ENCODE measurements around the gene KCNJ5.
"Not testable (repeated sequence)": the region's sequence is repeated elsewhere in the genome, so short reads cannot be mapped to it uniquely, and the experiment has no call there.

Gene KCNJ5

DNA sequence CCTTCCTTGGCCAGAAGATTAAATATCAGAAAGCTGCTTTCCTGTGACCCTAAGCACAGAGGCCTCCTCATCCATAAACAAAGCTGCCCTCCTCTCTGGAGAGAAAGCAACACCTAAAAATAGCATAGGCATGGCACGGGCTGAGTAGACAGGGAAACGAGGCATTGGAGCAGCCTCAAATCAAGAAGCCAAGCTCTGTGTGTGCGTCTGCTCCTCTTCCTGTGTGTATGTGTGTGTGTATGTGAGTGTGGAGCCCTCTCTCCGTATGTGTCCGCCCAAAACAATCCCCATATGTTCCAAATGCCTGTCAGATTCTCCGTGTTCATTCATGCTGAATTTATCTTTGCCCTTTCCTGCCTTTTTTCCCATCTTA is 24.0 kb downstream of the KCNJ5 start:
- no peak for DNase-seq

DNA sequence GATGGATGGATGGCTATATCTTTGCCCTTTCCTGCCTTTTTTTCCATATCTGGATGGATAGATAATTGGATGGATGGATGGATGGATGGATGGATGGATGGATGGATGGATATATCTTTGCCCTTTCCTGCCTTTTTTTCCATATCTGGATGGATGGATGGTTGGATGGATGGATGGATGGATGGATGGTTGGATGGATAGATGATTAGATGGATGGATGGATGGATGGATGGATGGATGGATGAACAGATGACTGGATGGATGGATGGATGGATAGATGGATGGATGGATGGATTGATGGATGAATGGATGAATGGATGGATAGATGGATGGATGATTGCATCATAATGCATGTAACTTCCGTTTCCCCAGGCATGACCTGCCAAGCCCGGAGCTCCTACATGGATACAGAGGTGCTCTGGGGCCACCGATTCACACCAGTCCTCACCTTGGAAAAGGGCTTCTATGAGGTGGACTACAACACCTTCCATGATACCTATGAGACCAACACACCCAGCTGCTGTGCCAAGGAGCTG is 24.9 kb downstream of the KCNJ5 start:
- no peak for DNase-seq

DNA sequence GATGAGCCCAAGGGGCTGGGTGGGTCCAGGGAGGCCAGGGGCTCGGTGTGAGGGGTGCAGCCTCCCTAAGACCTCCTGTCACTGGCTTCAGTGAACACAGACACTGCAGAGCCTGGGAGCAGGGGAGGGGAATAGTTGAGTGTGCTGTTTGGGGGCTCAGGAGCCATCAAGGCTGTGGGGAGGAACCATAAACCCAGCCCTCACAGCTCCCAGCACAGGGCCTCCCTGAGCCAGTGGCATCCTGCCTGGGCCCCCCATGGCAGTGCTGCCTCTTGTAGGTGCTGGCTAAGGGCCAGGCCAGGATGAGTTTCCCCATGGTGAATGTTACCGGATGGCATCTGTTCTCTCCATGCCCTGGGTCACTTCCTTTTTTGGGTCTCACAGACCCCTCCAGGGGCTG is 25.5 kb downstream of the KCNJ5 start:
- no peak for DNase-seq

DNA sequence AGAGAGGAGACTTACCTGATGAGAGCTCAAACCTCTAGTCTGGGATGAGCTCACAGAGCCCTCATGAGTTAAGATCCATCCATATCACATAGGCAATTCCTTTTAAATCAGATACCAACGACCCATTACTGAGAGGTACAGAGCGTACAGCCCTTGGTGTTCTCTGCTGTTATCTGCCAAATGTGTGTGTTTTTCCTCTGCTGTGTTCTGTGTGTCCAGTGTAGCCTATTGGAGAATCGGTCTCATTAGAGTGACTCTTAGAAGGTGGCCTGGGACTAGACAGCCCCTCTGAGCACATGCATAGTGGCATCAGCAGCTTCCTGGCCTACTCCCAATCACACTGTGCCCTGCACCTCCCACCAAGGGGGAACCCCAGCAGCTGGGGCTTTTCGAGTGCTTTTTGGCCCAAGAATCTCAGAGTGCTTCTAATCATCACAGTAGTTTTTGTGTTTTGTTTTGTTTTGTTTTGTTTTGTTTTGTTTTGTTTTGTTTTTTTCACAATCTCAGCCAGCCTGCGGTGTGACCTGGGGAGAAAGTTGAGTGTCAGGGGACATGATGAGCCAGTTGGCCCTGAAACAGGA is 26.1 kb downstream of the KCNJ5 start:
- DNase-seq = no peak

DNA sequence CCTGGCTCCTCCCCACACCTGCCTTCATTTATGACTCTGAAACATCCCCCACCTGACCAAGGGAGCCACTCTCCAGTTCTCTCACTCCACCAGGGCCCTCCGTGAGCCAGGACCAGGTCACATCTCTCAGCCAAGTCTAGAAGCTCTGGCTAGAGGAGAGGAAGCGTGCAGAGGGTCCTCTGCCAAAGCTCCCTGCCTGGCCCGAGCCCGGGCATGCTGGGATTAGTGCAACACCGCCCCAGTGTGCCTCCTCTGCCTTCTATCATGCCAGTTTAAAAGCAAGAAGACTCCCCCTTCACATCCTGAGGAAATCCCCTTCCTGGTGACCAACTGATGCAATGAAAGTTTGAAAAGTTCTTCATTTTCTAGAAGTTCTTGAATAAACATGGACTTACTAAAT is 28.1 kb downstream of the KCNJ5 start:
- DNase-seq = no peak

DNA sequence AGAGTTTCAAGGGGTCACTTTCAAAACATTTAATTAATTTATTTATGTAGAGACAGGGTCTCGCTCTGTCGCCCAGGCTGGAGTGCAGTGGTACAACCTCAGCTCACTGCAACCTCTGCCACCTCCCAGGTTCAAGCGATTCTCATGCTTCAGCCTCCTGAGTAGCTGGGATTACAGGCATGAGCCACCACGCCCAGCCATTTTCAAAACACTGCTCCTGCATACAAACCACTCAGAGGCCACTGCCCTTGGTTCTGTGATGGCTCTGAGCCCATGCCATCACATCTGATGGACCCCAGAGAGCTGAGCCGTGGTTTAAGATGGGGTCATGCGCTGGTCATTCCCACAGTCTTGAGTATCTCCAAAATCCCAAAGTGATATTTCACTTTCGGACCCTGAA is 28.5 kb downstream of the KCNJ5 start:
- not testable (repeated sequence) for DNase-seq

DNA sequence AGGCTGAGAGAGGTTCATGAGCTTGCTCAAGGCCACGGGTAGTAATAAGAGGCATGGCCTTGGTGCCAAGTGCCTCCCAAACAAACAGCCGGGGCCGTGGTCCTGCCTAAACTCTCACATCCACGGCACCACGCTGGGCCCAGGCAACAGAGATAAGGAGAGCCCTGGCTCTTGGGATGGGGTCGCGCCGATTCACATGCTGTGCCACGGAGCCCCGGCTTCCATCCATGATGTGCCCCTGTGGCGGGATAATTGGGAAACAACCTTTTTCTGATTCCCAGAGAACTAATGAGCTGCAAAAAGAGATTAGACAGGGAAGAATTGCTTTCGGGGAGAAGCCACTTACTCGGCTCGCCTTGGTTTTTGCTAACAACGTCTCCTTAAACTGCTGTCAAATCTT is 29.5 kb downstream of the KCNJ5 start:
- no peak for DNase-seq

DNA sequence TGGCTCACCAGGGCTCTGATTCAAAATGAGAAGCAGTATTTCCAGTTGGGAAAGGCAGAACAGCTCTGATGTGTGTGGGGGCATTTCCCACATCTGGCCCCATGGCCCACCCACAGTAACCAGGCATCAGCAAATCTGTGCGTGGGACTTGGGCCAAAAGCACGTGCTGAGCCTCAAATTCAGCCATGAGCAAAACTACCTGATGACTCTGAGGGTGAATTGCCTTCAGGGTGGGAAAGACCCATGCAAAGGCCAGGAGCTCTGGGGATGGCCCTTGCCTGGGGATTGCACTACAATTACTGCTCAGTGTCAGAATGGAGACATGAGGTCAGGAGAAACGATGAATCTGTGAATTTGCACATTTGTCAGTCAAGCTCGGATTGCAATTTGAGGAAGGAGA is 30.6 kb downstream of the KCNJ5 start:
- no peak for DNase-seq

DNA sequence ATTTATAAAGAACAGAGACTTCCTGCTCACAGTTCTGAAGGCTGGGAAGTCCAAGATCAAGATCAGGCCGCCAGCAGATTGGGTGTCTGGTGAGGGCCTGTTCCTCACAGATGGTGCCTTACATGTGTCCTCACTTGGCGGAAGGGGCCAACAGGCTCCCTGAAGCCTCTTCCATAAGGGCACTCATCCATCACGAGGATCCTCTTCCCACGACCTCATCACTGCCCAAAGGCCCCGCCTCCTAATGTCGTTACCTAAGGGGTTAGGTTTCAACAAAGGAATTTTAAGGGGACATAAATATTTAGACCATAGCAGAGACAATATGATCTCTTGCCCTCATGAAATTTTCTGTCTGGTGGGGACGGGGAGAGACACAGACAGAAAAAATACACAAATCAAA is 32.9 kb downstream of the KCNJ5 start:
- no peak for DNase-seq

DNA sequence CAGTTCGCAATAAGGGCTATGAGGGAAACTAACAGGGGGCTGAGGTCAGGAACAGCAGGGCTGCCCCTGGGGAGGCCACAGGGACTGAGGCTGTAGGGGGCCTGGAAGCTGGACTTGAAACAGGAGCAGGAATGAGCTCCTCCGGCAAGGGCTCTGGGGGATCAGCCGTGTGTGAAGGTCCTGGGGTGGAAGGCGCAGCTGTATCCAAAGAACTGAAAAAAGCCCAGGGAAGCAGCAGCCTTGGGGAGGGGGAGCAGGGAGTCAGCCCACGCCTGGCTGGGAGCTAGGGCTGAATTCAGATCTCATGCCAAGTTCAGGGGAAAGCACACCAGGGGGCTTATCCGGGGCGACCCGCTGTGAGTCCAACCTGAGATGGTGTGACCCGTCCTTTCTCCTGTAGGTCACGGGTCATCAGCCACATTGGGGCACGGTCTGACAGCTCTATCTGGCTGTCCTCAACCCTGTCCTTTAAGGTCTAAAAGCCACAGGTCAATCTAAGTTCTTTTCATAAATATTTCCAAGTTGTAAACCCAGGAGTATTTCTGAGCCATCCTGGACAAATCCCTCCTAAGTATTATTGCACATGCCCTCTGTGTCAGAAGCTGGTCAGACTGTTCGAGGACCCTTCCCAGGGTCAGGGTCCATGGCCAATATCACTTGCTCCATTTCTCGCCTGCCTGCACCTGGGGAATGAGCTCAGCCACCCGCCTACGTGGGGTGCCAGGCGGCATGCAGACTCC is 33.5 kb downstream of the KCNJ5 start:
- no peak for DNase-seq

DNA sequence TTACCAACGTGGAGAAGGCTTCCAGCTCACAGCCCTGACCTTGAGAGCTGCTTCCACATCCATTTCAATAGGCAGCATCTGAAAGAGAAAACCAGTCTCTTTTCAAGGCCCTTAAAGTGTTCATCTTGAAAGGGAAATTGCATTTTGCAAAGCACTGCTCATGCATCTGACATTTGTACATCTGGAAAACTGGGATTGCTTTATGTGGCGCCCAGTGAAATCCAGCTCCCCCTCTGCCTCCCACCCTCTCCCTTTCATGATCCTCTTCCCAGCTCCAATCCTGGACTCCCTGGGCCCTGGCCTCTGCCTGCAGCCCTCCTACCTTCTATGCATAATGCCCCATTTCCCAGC is 34.1 kb downstream of the KCNJ5 start:
- DNase-seq = no peak

DNA sequence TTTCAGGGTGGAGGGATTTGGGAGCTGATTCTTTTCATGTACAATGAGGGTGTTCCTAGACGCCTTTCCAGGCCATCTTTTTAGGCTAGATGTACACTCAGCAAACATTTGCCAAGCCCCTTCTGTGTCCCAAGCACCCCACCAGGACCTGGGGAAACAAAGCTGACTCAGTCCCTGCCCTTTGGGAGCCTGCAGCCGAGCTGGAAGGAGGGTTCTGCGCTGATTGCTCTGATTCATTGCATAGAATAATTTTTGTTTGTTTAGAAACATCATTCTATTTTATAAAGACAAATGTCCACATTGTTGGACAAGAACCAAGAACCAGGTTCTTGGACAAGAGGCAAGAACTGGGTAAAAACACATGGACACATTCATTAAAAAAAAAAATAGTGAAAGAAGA is 34.8 kb downstream of the KCNJ5 start:
- no peak for DNase-seq

DNA sequence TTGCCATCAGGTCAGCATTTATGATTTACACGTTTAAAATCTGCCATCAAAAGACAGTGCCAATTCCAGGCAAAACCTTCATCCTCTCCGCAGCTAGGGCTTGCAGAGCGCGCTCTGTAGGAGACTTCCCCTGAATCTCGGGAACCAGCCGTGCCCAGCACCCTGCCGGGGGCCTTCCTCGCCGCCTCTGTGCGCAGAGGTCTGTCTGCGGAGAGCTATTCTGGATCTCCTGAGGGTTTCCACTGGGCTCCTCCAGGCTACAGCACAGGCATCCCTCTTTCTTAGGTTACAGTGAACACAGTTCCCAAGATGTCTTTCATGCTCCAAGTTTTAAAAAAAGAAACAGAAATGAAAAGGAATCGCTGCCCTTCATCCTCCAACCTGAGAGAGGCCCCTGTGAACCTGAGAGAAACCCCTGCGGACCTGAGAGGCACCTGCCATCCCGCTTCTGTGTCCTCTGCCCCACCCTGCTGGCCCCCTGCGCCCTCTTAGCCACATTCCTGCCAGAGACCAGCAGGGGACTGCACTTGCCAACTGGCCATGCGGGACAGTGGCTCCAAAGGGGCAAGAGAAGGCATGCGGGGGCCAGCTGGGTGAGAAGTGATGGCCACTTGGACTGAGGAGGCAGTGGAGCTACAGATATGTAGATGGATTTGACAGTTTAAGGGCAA is 35.4 kb downstream of the KCNJ5 start:
- DNase-seq = no peak

DNA sequence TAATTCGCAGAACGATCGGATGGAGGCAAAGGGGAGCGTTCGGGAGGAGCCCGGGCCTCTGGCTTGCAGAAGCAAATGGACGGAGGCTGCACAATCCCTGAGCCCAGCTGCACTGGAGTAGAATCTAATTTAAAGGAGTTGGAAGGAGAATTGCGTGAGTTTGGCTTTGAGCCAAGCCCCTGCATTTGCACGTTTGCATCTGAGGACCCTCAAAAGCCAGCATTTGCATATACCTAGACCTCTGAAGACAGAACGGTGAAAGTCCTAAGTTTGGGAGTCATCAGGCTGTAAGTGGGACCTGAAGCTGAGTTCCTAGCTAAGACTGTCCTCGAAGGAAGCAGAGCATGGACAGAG is 35.9 kb downstream of the KCNJ5 start:
- DNase-seq = no peak

DNA sequence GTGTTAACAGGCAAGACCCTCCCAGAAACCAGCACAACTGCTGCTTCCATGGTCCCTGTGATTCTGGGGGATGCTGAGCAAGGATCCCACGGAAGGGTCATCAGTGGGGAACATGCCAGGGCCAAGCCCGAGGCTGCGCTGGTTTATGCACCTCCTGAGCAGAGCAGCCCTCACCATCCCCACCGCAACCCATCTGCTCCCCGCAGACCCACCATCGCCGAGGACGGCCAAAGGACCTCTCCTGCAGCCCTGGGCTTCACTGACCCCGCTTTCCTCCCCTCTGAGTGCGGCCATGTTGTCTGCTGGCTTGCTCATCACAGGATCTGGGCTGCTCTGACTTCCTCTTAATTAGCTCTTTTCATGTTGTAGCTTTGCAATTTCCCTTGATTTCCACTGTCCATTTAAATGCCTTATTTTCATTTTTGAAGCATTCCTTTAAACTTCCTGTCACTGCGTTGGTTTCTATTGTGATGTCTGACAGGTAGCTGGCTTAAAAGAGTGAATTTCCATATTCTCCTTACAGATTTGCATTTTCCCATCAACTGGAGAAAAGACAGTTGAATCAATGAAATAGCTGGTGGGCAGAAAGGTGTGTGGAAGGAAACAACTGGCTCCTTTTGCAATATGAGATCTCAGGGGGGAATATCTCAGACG is 36.7 kb downstream of the KCNJ5 start:
- DNase-seq = no peak

DNA sequence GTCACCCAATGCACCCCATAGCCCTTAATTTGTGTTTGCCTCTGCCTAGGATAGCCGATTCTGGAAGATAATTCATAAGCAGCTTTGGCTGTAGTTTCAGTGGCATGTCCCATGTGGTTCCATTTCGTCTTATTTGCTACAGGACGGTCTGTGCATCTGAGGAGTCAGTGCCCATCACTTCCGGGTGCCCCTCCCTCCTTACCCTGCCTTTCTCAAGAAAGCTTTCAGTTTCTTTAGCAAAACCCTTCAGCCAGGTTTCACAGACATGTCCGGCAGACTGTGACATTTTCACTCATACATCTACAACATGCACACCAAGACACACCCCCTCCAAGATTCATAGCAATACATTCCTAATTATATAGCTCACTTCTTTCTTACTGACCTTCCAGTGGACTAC is 37.2 kb downstream of the KCNJ5 start:
- no peak for DNase-seq

DNA sequence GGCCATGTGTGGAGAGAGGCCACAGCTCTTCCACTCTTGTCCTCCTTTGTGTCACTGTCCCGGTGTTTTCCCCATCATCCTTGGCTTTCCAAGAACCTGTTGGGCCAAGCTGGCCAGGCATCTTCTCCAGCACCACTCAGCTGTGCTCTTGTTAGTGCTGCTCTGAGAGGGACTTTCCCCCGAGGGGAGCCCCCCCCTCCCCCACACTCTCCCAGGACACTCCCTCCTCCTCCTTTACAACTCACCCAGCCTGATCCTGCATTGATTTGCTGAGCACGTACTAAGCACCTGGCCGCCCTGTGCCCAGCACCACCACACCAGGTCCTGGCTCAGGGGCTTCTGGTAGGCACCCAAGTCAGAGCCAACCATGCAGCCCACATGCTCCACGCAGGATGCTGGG is 38.3 kb downstream of the KCNJ5 start:
- no peak for DNase-seq

DNA sequence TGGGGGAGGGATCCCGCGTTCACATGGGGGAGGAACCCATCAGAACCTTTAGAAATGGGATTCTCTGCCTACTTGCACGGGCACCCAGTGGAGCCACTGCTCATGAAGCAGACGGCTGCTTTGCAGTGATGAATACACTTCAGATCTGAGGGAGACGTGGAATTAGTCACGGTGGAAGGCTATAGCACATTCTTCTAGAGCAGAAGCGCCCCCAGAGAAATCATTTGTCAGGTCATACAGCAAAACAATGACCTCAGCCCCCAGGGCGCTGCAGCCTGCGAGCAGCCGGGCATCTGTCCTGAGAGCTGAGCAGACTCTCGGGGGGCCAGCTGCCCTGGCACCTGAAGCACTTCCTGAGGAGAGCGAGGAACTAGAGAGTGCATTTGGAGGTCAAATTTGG is 38.8 kb downstream of the KCNJ5 start:
- DNase-seq = no peak

DNA sequence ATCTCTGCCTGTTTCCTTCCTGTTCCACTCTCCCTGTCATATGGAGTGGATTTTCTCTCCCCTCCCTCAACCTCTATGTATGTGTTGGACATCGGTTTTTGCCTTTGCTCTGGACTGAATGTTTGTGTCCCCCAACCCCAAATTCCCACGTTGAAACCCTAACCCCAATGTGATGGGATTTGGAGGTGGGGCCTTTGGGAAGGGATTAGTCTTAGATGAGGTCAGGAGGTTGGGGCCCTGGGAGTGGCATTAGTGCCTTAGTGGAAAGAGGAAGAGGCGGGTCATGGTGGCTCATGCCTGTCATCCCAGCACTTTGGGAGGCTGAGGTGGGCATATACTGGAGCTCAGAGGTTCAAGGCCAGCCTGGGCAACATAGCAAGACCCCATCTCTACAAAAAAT is 39.9 kb downstream of the KCNJ5 start:
- no peak for DNase-seq

DNA sequence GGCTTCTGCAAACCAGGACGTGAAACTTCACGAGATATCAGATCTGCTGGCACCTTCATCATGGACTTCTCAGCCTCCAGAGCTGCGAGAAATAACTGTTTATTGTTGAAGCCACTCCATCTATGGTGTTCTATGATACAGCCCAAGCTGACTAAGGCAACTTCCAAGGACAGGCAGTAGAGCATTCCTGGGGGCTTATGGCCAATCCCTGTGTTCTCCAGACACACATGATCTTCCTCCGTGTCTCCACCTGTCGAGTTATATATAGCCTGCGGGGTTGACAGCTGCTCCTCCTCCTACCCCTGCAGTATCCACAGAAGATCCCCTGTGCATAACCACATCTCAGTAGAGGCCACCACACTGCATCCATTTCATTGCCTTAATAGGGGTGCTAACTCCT is 40.5 kb downstream of the KCNJ5 start:
- DNase-seq = no peak

DNA sequence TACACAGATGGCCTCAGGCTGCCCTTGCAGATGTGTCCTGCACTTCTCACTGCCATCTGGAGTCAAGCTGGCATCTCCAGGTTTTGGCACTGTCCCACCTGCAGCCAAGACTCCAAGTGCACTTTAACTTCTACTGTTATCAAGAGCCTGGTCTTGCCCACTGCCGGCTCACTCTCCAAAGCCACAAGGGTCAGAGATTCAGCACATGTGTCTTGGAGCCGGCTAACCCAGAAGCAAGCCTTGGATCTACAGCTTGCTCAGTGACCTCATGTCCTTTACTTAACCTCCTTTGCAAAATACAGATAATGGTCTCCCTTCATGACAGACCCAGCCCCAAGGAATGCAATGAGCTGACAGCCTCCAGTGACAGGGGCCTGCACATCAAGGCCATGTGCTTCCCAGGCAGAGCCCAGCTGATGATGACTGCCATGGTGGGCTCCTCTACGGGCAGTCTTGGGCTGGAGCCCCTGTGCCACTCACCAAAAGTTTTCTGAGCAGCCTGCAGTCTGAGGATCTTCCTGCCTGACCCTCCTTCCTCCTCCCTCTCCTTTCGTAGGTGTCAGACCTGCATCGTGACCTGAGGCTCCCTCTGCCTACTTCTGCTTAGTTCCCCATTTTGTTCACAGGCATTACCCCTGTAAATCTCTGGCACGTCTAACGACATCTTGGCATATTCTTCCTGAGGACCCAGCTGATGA is 42.5 kb downstream of the KCNJ5 start:
- DNase-seq = no peak

DNA sequence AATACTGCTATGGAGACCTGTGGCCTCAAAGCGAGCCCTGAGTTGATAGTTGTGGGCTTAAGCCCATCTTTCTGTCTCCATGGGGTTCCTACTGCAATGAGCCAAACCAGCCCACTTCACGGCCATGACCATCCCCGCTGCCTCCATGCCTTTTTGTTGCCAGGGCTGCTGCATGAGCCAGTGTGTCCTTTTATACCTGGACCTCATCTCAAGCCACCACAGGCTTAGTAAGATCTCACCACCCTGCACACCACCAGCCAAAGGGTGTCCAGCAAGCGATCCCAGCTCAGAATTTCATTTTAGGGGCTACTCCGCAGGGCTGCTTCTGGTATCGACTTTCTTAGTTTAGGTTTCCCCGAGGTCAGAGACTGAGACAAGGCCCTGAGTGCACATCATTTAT is 43.2 kb downstream of the KCNJ5 start:
- DNase-seq = no peak

DNA sequence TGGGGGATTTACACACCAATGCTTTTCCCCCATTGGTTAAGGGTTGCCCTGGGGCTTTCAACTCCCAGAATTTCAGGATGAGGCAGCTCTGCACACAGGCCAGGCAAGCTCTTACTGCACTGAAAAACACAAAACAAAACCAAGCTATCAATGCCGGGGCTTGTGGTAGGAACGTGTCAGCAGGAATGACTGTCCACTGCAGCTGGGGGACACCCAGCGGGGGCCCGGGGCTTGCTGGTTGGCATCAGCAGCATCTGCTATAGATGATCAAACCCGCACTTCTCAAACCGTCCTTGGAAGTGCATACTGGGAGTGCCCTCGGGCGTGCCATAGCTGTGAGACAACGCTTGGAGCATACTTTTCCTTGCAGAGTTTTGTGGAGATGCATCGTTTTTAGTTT is 43.8 kb downstream of the KCNJ5 start:
- DNase-seq = no peak
